Left colon (tissue), 2 donors: ENCODE measurements around the gene GBF1. TPM values are rescaled to one million over a fixed set of nuclear protein-coding genes. Genes with fewer than 3 reads are reported as not detected.

ENCODE experiments used
- ATAC-seq: fragments of 200-7000 bp; cut with Tn5 transposase; one replicate; pipeline ENCODE4 v1.9.1; 2020; ENCODE audit warnings: mild to moderate bottlenecking, moderate library complexity
- DNase-seq, 2 donors: peaks; one replicate each; pipeline ENCODE4 v3.0.0-alpha.2; 2020
- intact Hi-C, 2 donors: fragments of 100-400 bp; cut with DNase I in 1 of 2; cut with micrococcal nuclease in 1 of 2; formaldehyde crosslinking; loops; one replicate each; pipeline versions ENCODE4 v1.11.2 to v1.14.0; 2022; cut with DNase I, micrococcal nuclease
- total RNA-seq, 2 donors: library from RNA; stranded (reverse); fragmentation: NEBNext Ultra II Directional; extraction: Animal tissue kit (Norgen Biotek cat#: 25700); gene quantifications; one replicate each; pipeline ENCODE4 v1.2.1, GENCODE V29; 2021
- donor health status: DM: no; HTN: no; CAD: no.
- donor health status: DM: yes; HTN: yes; CAD: no.

GBF1 gene
- total RNA-seq, 2 donors from 2014 or later = 52.3 to 64.3 TPM

DNA sequence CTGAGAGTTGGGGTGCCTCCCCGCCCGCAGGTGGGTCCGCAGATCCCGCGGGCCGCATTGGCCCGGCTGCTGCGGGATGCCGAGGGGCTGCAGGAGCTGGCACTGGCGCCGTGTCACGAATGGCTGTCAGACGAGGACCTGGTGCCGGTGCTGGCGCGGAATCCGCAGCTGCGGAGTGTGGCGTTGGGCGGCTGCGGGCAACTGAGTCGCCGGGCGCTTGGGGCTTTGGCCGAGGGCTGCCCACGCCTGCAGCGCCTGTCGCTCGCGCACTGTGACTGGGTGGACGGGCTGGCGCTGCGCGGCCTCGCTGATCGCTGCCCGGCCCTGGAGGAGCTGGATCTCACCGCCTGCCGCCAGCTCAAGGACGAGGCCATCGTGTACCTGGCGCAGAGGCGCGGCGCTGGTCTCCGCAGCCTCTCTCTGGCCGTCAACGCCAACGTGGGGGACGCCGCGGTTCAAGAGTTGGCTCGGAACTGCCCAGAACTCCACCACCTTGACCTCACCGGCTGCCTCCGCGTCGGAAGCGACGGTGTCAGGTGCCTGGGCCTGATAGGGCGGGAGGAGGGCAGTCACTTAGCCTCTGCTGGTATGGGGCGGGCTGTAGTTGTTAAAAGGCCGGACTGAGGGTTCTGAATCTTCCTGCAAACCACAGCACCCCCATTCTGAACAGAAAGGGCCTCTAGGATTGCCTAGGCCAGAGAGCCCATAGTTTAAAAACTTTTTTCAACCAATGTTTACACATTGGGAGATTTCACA, 176.6 kb downstream of the GBF1 start:
- DNase-seq (peak in 1 of 2 donors; percentile 66), ATAC-seq (peak; percentile 52)
- intact Hi-C loops = no loop called here

- DNase-seq (peak; percentile 89 to 90), ATAC-seq (peak; percentile 72)
- intact Hi-C loops = no loop called here
Measured at GRCh38 chr10:102422545-102423129, 177.3 kb downstream of the GBF1 start.

DNA sequence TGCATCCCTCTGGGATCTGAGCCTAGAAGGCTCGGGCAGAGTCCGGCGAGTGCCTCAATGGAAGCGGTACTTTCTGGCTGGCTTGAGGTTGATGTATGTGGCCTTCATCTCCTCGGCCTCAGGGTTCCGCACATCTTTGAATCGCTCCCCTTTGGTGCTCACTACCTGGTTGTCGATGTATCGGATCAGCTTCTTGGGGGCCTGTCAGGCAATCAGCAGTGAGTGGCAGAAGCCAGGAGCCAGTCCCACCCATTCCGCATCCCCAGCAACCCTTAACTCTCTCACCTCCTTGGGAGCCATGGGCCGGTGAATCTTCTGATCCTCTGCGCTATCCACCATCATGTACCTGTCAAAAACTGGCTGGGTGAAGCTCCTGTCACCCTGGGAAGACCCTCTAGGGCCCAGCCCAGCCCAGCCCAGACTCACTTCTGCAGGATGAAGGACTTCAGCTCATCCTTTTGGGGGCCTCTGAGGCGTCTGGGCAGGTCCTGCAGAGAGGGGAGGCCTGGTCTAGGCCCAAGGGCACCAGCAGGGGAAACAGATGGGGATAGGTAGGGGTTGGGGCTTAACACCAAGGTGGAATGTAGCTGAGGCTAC, 178.1 kb downstream of the GBF1 start:
- no peak for DNase-seq
- intact Hi-C loops = no loop called here
- no peak for ATAC-seq

GRCh38 chr10:102424145-102424544, 178.8 kb downstream of the GBF1 start:
- intact Hi-C loops = no loop called here
- DNase-seq (no peak), ATAC-seq (no peak)

DNA sequence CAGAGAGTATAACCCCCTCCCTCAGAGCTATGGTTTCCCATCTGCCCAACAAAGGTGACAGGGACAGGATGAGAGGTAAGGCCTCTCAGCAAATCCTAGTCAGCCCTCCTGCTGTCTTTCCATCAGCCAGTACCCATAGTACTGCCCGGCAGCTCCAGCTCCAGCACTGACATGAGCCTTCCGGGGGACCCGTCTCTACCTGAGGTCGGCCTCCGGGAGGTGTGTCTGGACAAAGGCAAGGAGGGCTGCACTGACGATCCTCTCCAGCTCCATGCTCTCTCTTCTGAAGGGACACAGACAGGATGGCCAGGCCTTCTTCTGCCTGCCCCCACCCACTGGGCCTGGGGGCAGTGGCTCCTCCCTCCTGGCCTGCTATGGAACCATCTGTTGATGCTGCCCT, 179.6 kb downstream of the GBF1 start:
- no peak for ATAC-seq
- intact Hi-C loops = no loop called here
- DNase-seq = no peak

- no peak for ATAC-seq
- intact Hi-C loops = no loop called here
- DNase-seq = no peak
Measured at GRCh38 chr10:102425444-102425843, 180.1 kb downstream of the GBF1 start.

DNA sequence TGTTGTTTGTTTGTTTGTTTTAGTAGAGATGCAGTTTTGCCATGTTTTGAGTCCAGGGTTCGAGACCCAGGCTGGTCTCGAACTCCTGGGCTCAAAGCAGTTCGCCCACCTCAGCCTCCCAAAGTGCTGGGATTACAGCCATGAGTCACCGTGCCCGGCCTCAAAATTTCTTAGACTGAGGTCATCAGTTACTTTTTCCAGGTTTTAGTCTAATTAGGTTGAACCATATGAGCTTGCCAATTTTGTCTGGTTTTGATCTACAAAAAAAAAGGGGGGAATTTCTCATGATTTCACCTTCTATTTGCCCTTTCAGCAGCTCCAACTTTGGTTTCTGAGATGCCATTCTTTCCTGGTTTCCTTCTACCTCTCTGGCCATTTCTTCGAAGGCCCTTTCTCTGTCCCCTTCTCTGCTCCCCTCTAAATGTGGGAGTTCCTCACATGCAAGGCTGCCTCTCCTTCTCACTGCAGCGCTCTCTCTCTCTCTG, 181.5 kb downstream of the GBF1 start:
- DNase-seq (no peak), ATAC-seq (no peak)
- intact Hi-C loops = no loop called here

DNA sequence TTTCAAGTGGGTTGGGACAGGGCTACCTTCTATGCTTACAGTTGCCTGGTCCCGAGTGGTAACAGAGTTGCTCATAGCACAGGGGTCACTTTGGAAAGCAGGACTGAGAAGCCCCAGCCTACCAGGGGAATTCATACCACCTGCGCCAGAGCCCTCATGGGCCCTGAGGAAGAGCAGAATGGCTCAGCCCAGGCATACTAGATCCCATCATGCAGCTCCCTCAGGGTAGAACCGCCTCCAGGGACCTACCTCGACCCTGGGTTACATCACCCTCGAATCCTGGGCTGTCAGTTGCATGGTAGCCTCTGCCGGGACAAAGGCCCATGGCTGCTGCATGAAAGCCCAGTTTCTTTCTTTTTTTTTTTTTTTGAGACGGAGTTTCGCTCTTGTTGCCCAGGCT, 184.1 kb downstream of the GBF1 start:
- intact Hi-C loops = no loop called here
- no peak for ATAC-seq
- no peak for DNase-seq

GRCh38 chr10:102431452-102432124, 186.3 kb downstream of the GBF1 start:
- intact Hi-C loops = no loop called here
- ATAC-seq = peak; percentile 19

More at GRCh38 chr10:102431452-102432124, 186.3 kb downstream of the GBF1 start:
- no peak for DNase-seq

Other genes with a start within 250 kb of the GBF1 start
- 10 to 100 TPM; 28.6 to 37.3 TPM for gene ARMH3, start 189.4 kb upstream of the GBF1 start, total RNA-seq
- gene HPS6, start 180.2 kb upstream of the GBF1 start, total RNA-seq = 10 to 100 TPM; 20.3 to 25.0 TPM
- 10 to 100 TPM; 29.5 to 34.6 TPM for gene LDB1, start 125.2 kb upstream of the GBF1 start, total RNA-seq
- gene PPRC1, start 112.5 kb upstream of the GBF1 start, total RNA-seq = 10 to 100 TPM; 14.4 to 22.1 TPM
- 10 to 100 TPM; 30.2 to 41.5 TPM for gene NOLC1, start 93.1 kb upstream of the GBF1 start, total RNA-seq
- not detected for gene ELOVL3, start 19.2 kb upstream of the GBF1 start, total RNA-seq
- not detected for gene PITX3, start 4.0 kb upstream of the GBF1 start, total RNA-seq
- gene NFKB2, start 150.2 kb downstream of the GBF1 start, total RNA-seq = 10 to 100 TPM; 17.0 to 37.6 TPM
- 10 to 100 TPM in 1 of 2 donors, 1 to 10 TPM in 1; 4.1 to 26.1 TPM for gene PSD, start 173.3 kb downstream of the GBF1 start, total RNA-seq
- 10 to 100 TPM; 22.5 to 27.8 TPM for gene FBXL15, start 175.3 kb downstream of the GBF1 start, total RNA-seq
- gene CUEDC2, start 187.0 kb downstream of the GBF1 start, total RNA-seq = 10 to 100 TPM; 25.4 to 27.8 TPM
- gene C10orf95, start 206.0 kb downstream of the GBF1 start, total RNA-seq = 1 to 10 TPM; 2.1 to 2.2 TPM